Muscle layer of duodenum (tissue), 2 donors: ENCODE data around the gene ENG.

Experiments
- H3K27ac ChIP-seq: one replicate; pipeline ENCODE4 v1.7.0; 2013; ENCODE audit warnings: mild to moderate bottlenecking, low read length
- H3K27me3 ChIP-seq: one replicate; pipeline ENCODE4 v1.7.0; 2013; ENCODE audit warnings: low read depth, mild to moderate bottlenecking, control low read depth, low read length
- H3K36me3 ChIP-seq, 2 donors: one replicate each; pipeline ENCODE4 v1.7.0; 2013; ENCODE audit warnings: low read length in 2 of 2, control low read depth in 1 of 2, mild to moderate bottlenecking in 1 of 2; ENCODE audit not compliant: insufficient read depth in 2 of 2, control insufficient read depth in 1 of 2
- H3K4me1 ChIP-seq, 2 donors: one replicate each; pipeline ENCODE4 v1.7.0; 2013; ENCODE audit warnings: low read length in 2 of 2, mild to moderate bottlenecking in 2 of 2, control low read depth in 1 of 2, moderate library complexity in 1 of 2; ENCODE audit not compliant: insufficient read depth in 2 of 2, control insufficient read depth in 1 of 2
- H3K4me3 ChIP-seq, 2 donors: one replicate each; pipeline ENCODE4 v1.7.0; 2013; ENCODE audit warnings: low read length in 2 of 2, low read depth in 1 of 2, mild to moderate bottlenecking in 1 of 2
- H3K9me3 ChIP-seq, 2 donors: one replicate each; pipeline ENCODE4 v1.7.0; 2013; ENCODE audit warnings: low read length in 2 of 2, control low read depth in 1 of 2, mild to moderate bottlenecking in 1 of 2; ENCODE audit not compliant: control insufficient read depth in 1 of 2
- donor health status: healthy.

ENG gene

DNA sequence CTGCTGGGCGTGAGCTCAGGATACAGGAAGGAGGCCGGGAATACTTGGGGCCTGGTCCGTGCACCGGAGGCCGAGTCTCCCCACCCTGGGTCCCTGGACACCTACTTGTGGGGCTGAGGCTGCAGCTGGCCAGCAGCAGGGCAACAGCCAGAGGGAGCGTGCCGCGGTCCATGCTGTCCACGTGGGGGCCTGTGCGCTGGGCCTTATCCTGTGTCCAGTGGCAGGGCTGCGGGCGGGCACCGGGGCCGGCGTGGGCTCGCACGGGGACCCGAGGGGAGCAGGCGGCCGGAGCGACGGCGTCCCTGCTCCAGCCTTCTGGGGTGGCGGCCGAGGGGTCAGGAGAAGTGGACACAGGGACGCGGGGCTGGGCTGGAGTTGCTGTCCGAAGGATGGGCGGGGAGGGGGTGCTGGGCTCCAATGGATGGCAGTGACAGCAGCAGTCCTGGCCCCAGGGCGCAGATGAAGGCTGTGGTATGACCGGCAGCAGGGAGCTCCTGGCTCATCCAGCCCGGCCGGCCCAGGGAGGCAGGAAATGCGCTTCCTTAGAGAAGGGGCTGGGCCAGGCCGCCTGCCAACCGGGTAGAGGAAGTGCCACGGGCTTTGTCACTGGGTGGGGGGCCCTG is at the start of gene ENG:
Gene ENG, minus strand, starts transcription at position 475 of the 623 bp plus-strand sequence. Its CDS starts 303 bp downstream, at position 172.
- peak within 1 kb of the TSS; percentile 70 to 77 for H3K4me3 ChIP-seq
- no peaks in the 10 kb centered on the region for H3K27me3 ChIP-seq
- H3K9me3 ChIP-seq: peaks cover 2 to 6% of the 10 kb centered on the region in 2 donors
- H3K4me1 ChIP-seq: peaks cover 3 to 5% of the 10 kb centered on the region in 2 donors
- peaks cover 0 to 3% of the 10 kb centered on the region in 2 donors for H3K36me3 ChIP-seq
- H3K27ac ChIP-seq: peak within 1 kb of the TSS; percentile 56

DNA sequence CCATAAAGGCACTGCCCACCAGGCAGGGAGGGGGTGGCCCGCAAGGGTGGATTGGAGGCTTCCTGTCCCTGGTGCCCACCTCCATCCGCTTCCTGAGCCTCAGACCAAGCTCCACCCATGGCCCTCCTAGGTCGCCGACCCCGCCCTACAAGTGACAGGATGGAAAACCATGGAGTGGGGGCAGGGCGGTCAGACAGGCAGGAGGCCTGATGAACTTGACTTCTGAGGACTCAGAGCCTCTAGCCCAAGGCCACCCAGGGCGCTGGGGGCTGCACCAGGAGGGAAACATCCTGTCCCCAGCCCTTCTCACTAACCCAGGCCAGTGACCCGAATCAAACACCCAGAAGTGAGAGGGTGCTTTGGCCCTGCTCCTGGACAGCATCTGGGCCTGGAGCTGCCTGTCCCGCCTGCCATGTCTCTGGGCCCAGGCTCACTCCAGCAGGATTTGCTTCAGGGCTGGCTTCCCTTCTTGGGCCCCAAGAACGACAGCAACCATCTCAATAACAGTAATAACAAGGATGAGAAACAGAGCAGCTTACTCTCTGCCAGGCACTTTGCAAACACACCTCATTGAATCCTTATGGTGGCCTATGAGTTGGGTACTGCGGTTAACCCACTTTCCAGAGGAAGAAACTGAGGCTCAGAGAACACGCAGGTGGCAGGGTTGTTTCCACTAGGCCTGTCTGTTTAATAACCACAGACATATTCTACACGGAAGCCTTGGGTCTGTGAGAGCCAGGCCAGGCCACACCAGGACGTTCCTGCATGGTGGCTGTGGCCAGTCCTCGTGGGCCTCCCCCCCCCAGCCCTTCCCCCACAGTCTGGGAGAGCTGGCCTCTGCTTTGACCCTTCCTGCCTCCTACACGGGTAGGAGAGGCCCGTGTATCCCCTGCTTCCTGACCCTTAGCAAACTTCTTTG is 49.4 kb upstream of the ENG start:
- Histone ChIP-seq H3K36me3 (peaks cover 0 to 11% of the 10 kb centered on the region in 2 donors), H3K27me3 (no peaks in the 10 kb centered on the region), H3K4me3 (no peak overlapping the region), H3K4me1 (peaks cover 14 to 34% of the 10 kb centered on the region in 2 donors), H3K27ac (peak overlapping the region; percentile 67), H3K9me3 (no peaks in the 10 kb centered on the region)

DNA sequence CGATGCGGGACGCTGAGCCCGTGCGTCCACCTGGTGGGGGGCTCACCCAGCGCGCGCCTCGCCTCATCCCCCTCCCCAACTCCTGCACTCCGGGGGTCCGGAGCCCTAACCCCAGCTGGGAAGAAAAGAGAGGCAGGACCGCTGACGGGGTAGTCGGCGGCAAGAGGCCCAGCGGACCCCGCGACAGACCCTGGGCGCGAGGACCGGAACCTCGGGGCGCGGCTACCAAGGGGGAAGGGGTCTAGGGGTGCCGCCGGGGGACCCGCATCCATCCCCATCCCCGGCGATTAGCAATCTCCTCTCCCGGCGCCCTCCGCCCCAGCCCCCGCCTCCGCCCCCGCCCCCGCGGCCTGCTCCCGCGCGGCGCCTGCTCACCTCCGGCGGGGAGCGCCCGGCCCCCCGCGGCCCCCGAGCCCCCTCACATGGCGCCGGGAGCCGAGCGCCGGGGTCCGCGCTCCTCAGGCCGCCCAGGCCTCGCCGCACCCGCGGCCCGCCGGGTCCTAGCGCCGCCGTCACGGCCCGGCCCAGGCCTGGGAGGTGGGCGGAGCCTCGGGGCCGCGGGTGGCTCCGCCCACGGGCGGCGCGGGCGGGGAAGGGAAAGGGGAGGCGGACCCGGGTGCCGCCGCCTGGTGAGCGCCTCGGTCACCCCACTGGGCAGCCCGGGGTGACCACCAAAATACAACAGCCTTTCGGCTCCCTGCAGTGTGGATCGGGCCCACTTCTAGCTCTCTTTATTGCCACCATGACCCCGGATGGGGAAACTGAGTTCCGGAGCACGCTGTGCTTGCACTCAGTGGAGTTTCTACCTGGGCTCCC is 44.9 kb upstream of the ENG start, which contains the start of gene ST6GALNAC6:
Gene ST6GALNAC6, minus strand, starts transcription at position 476 of the 816 bp plus-strand sequence. CDS start 1,622 bp downstream, outside the sequence.
- H3K4me3 ChIP-seq: peak within 1 kb of the TSS; percentile 71 to 92
- H3K36me3 ChIP-seq: peaks cover 19% of the 10 kb centered on the region in 2 donors
- peaks cover 10 to 39% of the 10 kb centered on the region in 2 donors for H3K4me1 ChIP-seq
- peak within 1 kb of the TSS; percentile 67 for H3K27ac ChIP-seq
- H3K9me3 ChIP-seq: no peaks in the 10 kb centered on the region
- no peaks in the 10 kb centered on the region for H3K27me3 ChIP-seq

DNA sequence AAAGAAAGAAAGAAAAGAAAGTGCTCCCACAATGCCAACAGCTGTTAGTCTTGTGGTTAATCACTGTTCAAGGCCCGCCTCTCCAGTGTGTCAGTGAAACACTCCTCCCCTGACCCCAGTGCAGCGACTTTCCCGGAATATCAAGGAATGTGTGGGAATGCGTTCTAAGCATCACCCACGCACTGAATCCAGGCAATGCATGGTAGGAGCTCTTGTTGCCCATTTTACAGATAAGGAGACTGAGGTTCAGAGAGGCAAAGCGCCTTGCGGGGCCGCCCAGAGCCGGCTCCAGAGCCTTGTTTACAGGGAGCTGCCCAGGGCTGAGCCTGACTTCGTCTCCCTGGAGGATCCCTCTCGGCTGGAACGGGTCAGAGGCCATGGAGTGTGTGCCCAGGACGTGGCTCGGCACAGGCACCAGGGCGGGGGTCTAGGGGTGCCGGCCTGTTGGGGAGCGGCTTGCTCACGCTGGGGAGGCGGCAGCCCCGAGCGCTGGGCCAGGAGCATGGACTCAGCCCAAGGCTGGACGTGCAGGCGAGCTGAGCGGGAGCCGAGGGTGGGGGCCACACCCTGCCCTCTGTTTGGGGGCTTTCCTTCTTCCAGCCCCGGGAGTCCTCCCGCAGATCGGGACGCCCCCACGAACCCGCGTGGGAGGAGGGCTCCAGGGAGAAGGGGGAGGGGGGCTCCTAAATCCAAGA is 44.1 kb upstream of the ENG start:
- peak overlapping the region; percentile 67 for H3K27ac ChIP-seq
- no peaks in the 10 kb centered on the region for H3K27me3 ChIP-seq
- peak overlapping the region; percentile 71 to 92 for H3K4me3 ChIP-seq
- peaks cover 26% of the 10 kb centered on the region in 2 donors for H3K36me3 ChIP-seq
- H3K9me3 ChIP-seq: no peaks in the 10 kb centered on the region
- H3K4me1 ChIP-seq: peaks cover 5 to 32% of the 10 kb centered on the region in 2 donors

DNA sequence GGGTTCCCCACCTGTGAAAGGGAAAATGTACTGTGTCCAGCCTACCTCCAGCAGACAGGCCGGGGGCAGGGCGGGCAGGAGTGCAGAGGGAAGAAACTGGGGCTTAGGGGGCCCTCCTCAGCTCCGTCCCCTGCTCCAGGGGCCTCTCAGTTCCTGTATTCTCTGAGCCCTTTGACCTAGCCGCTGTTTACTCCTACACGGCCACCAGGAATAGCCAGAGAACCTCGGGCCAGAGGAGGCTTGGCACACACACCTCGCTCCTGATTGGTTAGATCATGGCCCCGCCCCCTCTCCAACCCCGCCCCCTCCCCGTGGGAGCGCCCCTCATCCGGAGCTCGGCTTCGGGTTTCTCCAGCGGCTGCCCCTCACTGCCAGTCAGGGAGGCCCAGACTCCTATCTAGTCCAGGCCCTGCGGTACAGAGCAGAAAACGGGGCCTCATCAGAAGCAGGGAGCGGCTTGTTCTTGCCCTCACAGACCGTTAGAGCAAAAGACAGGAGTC is 42.8 kb upstream of the ENG start:
- H3K4me1 ChIP-seq: peaks cover 5 to 27% of the 10 kb centered on the region in 2 donors
- H3K4me3 ChIP-seq: peak overlapping the region; percentile 5 to 39
- peaks cover 30 to 40% of the 10 kb centered on the region in 2 donors for H3K36me3 ChIP-seq
- no peak overlapping the region for H3K27ac ChIP-seq
- no peaks in the 10 kb centered on the region for H3K9me3 ChIP-seq
- no peaks in the 10 kb centered on the region for H3K27me3 ChIP-seq

DNA sequence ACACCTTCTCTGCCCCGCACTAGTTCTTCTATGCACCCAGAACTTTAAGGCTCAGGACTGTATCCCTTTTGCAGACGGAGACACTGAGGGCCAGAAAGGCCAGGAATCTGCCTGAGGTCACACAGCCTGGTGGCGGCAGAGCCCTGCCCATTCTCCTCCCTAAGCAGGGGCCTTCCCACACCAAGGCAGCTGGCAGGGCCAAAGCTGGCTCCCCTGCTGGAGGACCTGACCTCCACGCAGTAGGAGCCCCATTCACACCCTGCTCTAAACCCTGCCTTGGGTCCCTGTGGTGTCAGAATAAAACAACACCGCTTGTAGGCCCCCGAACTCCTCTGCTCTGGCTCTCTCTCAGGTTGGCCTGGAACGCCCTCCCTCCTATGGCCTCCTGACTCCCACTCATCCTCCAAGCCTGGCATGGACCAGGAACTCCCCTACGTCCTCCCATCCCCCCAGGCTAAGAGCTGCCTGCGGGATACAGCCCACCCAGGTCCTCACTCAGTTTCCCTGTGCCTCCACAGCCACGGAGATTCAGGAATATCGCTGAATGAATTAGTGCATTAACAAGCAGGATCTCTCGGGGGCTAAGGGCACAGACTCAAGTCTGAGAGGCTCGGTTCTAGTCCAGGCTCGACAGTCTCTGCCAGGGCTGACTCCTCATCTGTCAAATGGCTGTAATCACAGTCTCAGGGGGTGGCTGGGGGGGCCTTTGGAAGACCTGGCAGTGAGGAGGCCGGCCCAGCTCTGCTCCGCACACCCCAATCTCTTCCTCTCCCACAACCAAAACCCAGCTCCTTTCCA is 42.1 kb upstream of the ENG start:
- Histone ChIP-seq H3K4me1 (peaks cover 5 to 27% of the 10 kb centered on the region in 2 donors), H3K9me3 (no peaks in the 10 kb centered on the region), H3K27ac (no peak overlapping the region)

DNA sequence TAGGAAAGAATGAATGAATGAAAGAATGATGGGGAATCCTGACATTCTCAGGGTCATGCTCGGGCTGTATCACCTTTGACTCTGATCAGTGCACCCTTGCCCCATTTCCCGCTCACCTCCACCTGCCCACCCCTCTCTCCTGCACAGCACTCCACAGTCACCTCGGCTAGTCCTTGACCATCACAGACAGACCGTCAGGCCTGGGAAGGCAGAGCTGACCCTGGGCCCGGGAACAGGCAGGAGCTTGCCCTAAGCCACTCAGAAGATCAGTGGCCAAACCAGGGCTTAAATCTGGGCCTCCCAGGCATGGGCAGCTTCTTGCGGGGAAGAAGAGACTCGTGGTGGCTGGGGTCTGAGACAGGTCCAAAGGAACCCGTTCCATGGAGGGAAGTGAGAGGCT is 41.4 kb upstream of the ENG start:
- Histone ChIP-seq H3K4me1 (peaks cover 5 to 27% of the 10 kb centered on the region in 2 donors), H3K36me3 (peaks cover 30 to 50% of the 10 kb centered on the region in 2 donors), H3K4me3 (no peak overlapping the region), H3K9me3 (no peaks in the 10 kb centered on the region), H3K27me3 (no peaks in the 10 kb centered on the region), H3K27ac (no peak overlapping the region)

More for the DNA sequence above, 42.1 kb upstream of the ENG start:
- peak overlapping the region; percentile 5 to 39 for H3K4me3 ChIP-seq
- H3K27me3 ChIP-seq: no peaks in the 10 kb centered on the region
- H3K36me3 ChIP-seq: peaks cover 30 to 43% of the 10 kb centered on the region in 2 donors

DNA sequence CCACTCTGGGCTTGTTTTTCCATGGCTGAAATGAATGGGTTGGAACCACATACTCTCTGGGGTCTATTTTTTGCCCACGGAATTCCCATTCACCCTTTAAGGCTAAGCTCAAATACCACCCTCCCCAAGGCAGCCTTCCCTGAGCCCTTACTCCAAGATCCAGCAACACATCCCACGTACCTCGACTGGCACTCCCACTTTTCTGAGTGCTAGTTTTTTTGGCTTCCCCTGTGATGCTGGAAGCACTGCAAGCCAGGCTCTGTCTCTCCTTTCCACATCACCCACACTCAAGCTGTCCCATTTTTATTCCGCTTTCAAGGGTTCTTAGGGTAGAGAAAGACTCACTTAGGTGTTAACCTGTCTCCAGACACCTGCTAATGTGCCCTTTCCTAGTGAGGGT is 38.9 kb upstream of the ENG start:
- Histone ChIP-seq H3K27ac (no peak overlapping the region), H3K4me3 (no peak overlapping the region), H3K27me3 (no peaks in the 10 kb centered on the region), H3K9me3 (no peaks in the 10 kb centered on the region), H3K36me3 (peaks cover 37 to 61% of the 10 kb centered on the region in 2 donors), H3K4me1 (peaks cover 0 to 18% of the 10 kb centered on the region in 2 donors)

DNA sequence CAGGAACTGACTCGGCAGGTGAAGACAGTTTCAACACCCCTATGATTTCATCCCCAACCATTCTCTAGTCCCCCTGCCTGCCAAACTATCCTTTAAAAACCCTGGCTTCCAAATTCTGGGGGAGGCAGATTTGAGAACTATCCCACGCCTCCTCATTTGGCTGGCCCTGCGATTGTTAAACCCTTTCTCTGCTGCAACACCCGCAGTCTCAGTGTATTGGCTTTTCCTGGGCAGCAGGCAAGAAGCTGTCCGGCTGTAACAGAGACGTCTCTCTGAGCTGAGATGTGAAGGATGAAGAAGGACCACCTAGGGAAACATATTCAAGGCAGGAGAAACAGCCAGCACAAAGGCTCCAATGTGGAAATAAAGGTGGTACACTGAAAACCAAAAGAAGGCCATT is 38.4 kb upstream of the ENG start:
- peaks cover 37 to 63% of the 10 kb centered on the region in 2 donors for H3K36me3 ChIP-seq
- H3K27me3 ChIP-seq: no peaks in the 10 kb centered on the region
- H3K4me1 ChIP-seq: peaks cover 0 to 17% of the 10 kb centered on the region in 2 donors
- H3K4me3 ChIP-seq: no peak overlapping the region
- H3K27ac ChIP-seq: no peak overlapping the region
- no peaks in the 10 kb centered on the region for H3K9me3 ChIP-seq

DNA sequence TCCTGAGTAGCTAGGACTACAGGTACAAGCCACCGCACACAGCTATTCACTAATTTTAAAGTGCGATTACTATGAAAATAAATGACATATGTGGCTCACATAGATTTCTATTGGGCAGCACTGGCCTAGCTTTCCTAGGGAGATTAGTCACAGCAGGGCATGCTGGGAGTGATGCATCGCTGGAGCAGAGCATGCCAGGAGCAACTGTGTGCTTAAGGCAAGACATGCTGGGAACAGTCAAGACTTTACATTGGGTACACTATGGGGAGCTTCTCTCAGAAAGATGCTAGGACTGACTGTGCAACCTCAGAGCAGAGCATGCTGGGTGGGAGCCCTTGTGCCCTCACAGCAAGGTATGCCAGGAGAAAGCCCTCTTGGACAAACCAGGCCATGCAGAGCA is 35.6 kb upstream of the ENG start:
- Histone ChIP-seq H3K27ac (no peak overlapping the region), H3K4me1 (peaks cover 0 to 4% of the 10 kb centered on the region in 2 donors), H3K4me3 (no peak overlapping the region), H3K36me3 (peaks cover 31 to 76% of the 10 kb centered on the region in 2 donors), H3K9me3 (no peaks in the 10 kb centered on the region), H3K27me3 (no peaks in the 10 kb centered on the region)
